HepG2 (cell line): ENCODE data around the gene DYNC1I2. TPM values are rescaled to one million over a fixed set of nuclear protein-coding genes. Genes with fewer than 3 reads are reported as not detected.

Source experiments
- ATAC-seq: fragments of 200-7000 bp; cut with Tn5 transposase; 3 replicates; pipeline ENCODE4 v1.9.1; 2020; ENCODE audit warnings: mild to moderate bottlenecking, moderate library complexity
- BruUV-seq: library from RNA; stranded (reverse); fragments of 400-500 nt; replicated peaks from 2 replicates; lab custom pipeline; 2021; lab: Mats Ljungman, UMichigan
- CTCF ChIA-PET: fragments of 300-600 bp; formaldehyde crosslinking; extraction: SDS; loops from one replicate; lab custom pipeline; 2021; ENCODE audit warnings: low total read pairs, inconsistent platforms, low intra/inter-chr PET ratio; lab: Yijun Ruan, JAX
- POLR2A ChIA-PET: fragments of 350-600 bp; sonication (Branson Sonifier 250); formaldehyde crosslinking; loops from one replicate; lab custom pipeline; 2020; ENCODE audit warnings: antibody characterized with exemption, inconsistent platforms; lab: Yijun Ruan, JAX
- DNase-seq: peaks from one replicate; pipeline ENCODE4 v3.0.0-alpha.2; 2015; ENCODE audit warnings: low spot score
- FAIRE-seq: peaks from 3 replicates; lab custom pipeline; 2011; peaks lifted over from hg19 to GRCh38; lab: Jason Lieb, UNC
- H2AFZ ChIP-seq: one replicate; pipeline ENCODE4 v1.6.1; 2011; ENCODE audit warnings: low read length, inconsistent platforms
- H3K27ac ChIP-seq: fragments of 300-600 bp; 3 replicates; pipeline ENCODE4 v1.8.0; 2011; ENCODE audit warnings: mixed run types, mild to moderate bottlenecking, mixed read lengths, low read length, inconsistent platforms; ENCODE audit not compliant: insufficient read depth; ENCODE audit errors: extremely low read length
- H3K27me3 ChIP-seq, 2 experiments: fragments of 200-600 bp in 1 of 2; 2 replicates in 1 of 2; 3 replicates in 1 of 2; pipeline versions ENCODE4 v1.6.0 to v1.8.0; 2011; ENCODE audit warnings: low read length in 2 of 2, mild to moderate bottlenecking in 2 of 2, moderate library complexity in 2 of 2, inconsistent platforms in 1 of 2; ENCODE audit not compliant: insufficient read depth in 2 of 2, control insufficient read depth in 1 of 2
- H3K36me3 ChIP-seq, 2 experiments: fragments of 200-600 bp in 1 of 2; replicated peaks in 1 of 2; 2 replicates in 1 of 2; 3 replicates in 1 of 2; pipeline versions ENCODE4 v1.5.1 to v1.8.0; 2011; ENCODE audit warnings: low read length in 2 of 2, inconsistent platforms in 1 of 2; ENCODE audit not compliant: insufficient read depth in 2 of 2, control insufficient read depth in 1 of 2
- H3K4me1 ChIP-seq: 2 replicates; pipeline ENCODE4 v1.5.1; 2012; ENCODE audit warnings: low read length, inconsistent platforms; ENCODE audit not compliant: insufficient read depth
- H3K4me2 ChIP-seq: 2 replicates; pipeline ENCODE4 v1.6.0; 2011; ENCODE audit warnings: low read depth, low read length, inconsistent platforms
- H3K4me3 ChIP-seq, 3 experiments: fragments of 200-600 bp in 1 of 3; sonication (generic), shearing (Covaris generic) in 1 of 3; replicated peaks in 1 of 3; 2 replicates each; pipeline ENCODE4 v1.5.1; 2011 to 2016; ENCODE audit warnings: low read length in 3 of 3, inconsistent platforms in 2 of 3, low read depth in 2 of 3, mild to moderate bottlenecking in 2 of 3, control low read depth in 1 of 3, mixed read lengths in 1 of 3; ENCODE audit not compliant: insufficient read depth in 1 of 3
- H3K79me2 ChIP-seq: one replicate; pipeline ENCODE4 v1.6.1; 2011; ENCODE audit warnings: low read length, inconsistent platforms; ENCODE audit not compliant: insufficient read depth
- H3K9ac ChIP-seq: 2 replicates; pipeline ENCODE4 v1.6.0; 2011; ENCODE audit warnings: mild to moderate bottlenecking, low read depth, low read length, inconsistent platforms; ENCODE audit not compliant: insufficient read depth
- H3K9me3 ChIP-seq: 2 replicates; pipeline ENCODE4 v1.5.1; 2012; ENCODE audit warnings: mild to moderate bottlenecking, low read length
- H4K20me1 ChIP-seq: 2 replicates; pipeline ENCODE4 v1.6.0; 2011; ENCODE audit warnings: inconsistent platforms, mild to moderate bottlenecking, low read length, moderate library complexity; ENCODE audit not compliant: insufficient read depth
- FOSL1 ChIP-seq: sonication (generic); formaldehyde crosslinking; IDR thresholded peaks from 2 replicates; pipeline ENCODE4 v1.9.0; 2021; ENCODE audit warnings: missing genetic modification reagents, borderline replicate concordance
- NFE2L1 ChIP-seq: sonication (generic); formaldehyde crosslinking; IDR thresholded peaks from 2 replicates; pipeline ENCODE4 v1.4.0; 2020; ENCODE audit warnings: missing genetic modification reagents, mild to moderate bottlenecking, borderline replicate concordance
- RXRA ChIP-seq: sonication (generic); formaldehyde crosslinking; IDR thresholded peaks from 2 replicates; pipeline ENCODE4 v1.5.1; 2020; ENCODE audit warnings: missing genetic modification reagents
- TSC22D2 ChIP-seq: sonication (generic); formaldehyde crosslinking; IDR thresholded peaks from 2 replicates; pipeline ENCODE4 v1.5.1; 2020; ENCODE audit warnings: missing genetic modification reagents, mild to moderate bottlenecking, borderline replicate concordance
- ZFP1 ChIP-seq: IDR thresholded peaks from 2 replicates; pipeline ENCODE4 v1.6.1; 2016
- ZNF142 ChIP-seq: sonication (generic); formaldehyde crosslinking; IDR thresholded peaks from 2 replicates; pipeline ENCODE4 v1.4.0; 2020; ENCODE audit warnings: missing genetic modification reagents
- ZNF746 ChIP-seq: sonication (generic); formaldehyde crosslinking; IDR thresholded peaks from 2 replicates; pipeline ENCODE4 v1.8.0; 2022; ENCODE audit warnings: mild to moderate bottlenecking, missing genetic modification reagents
- WGBS: methylation state at CpG from one replicate; pipeline ENCODE4 v1.1.6; 2017; ENCODE audit warnings: low lambda C conversion rate; 5-methylcytosine and 5-hydroxymethylcytosine counted together
- in situ Hi-C: cut with HindIII; loops from 2 replicates; pipeline ENCODE4 v1.10.0; 2017; ENCODE audit warnings: low pct_unique_long_range_greater_than_20kb; ENCODE audit not compliant: extremely low pct_ligation_motif_present
- intact Hi-C: fragments of 100-400 bp; cut with micrococcal nuclease; formaldehyde crosslinking; loops from one replicate; pipeline ENCODE4 v1.10.0; 2022; ENCODE audit not compliant: unreplicated experiment
- polyA plus RNA-seq, 8 experiments: library from polyadenylated mRNA; depleted of rRNA in 3 of 8; stranded (reverse) in 7 of 8; unstranded in 1 of 8; fragments of >200 nt; fragmentation: Illumina TruSeq in 4 of 8; extraction: Trizol in 4 of 8; gene quantifications; 2 replicates each; pipeline versions ENCODE4 v1.2.1 to v1.2.3, GENCODE V29; 2011 to 2016; ENCODE audit warnings: low read depth in 4 of 8, missing spikeins in 1 of 8, mixed read lengths in 1 of 8; ENCODE audit not compliant: insufficient read depth in 1 of 8
- total RNA-seq, 5 experiments: library from RNA; depleted of rRNA; stranded (reverse); fragments of >200 nt; fragmentation: Illumina TruSeq; extraction: Trizol; gene quantifications; 2 replicates each; pipeline ENCODE4 v1.2.3, GENCODE V29; 2016; ENCODE audit warnings: low read depth in 1 of 5

The DYNC1I2 gene
- total and polyA plus RNA-seq, 2 of the 13 experiments (the other 11 are each of a cell fraction or from before 2014, with no cell fraction given): 84.0 to 99.8 TPM

GRCh38 chr2:171789956-171790355 is 102.7 kb downstream of the DYNC1I2 start (continued):
- no peak for TF ChIP-seq ZNF142
- TF ChIP-seq, all 625 proteins: peak for 0

GRCh38 chr2:171791361-171791760 is 104.1 kb downstream of the DYNC1I2 start:
- TF ChIP-seq FOSL1 (CRISPR knock-in tag) (no peak), RXRA (CRISPR knock-in tag) (no peak), ZFP1 (no peak), TSC22D2 (CRISPR knock-in tag) (no peak), ZNF746 (CRISPR knock-in tag) (no peak), NFE2L1 (CRISPR knock-in tag) (no peak)
- 96% methylated on average over 4 of the region's 4 CpGs for WGBS
- CTCF ChIA-PET: no interaction called here

More at GRCh38 chr2:171791361-171791760, 104.1 kb downstream of the DYNC1I2 start:
- no TSS peak for BruUV-seq
- in situ Hi-C loops (loop anchor here (10.0 kb wide), 1 partner anchor 313 kb away; the partner anchor contains the start of gene DLX2), intact Hi-C loops (no loop called here)
- no peak for DNase-seq
- H3K27me3 ChIP-seq: no peaks in the 10 kb centered on the region
- ATAC-seq: no peak
- no peak overlapping the region for H3K4me3 ChIP-seq
- H3K79me2 ChIP-seq: no peaks in the 10 kb centered on the region
- no peak overlapping the region for H3K9ac ChIP-seq
- no peak for FAIRE-seq
- no peak overlapping the region for H3K27ac ChIP-seq
- no peak overlapping the region for H2AFZ ChIP-seq
- H3K4me1 ChIP-seq: peaks cover 50% of the 10 kb centered on the region
- no peak overlapping the region for H3K4me2 ChIP-seq
- POLR2A ChIA-PET: interaction anchor here (0.7 kb wide), 1 partner anchor 305 kb away, joined by 3 read pairs; no protein-coding TSS in a partner anchor
- 0 out of 5 replicates have a peak, but pooled peaks cover 1 to 2% of the 10 kb centered on the region in 2 experiments for H3K36me3 ChIP-seq
- no peaks in the 10 kb centered on the region for H4K20me1 ChIP-seq
- no peaks in the 10 kb centered on the region for H3K9me3 ChIP-seq
